Putamen (tissue), 1 donor: ENCODE results near the gene DNAJC25.
A peak's percentile ranks its signal among the peaks of the same experiment; 100 is the strongest.
"Not testable (repeated sequence)": the region's sequence is repeated elsewhere in the genome, so short reads cannot be mapped to it uniquely, and the experiment has no call there.

Experiments used
- DNase-seq: peaks from one replicate; pipeline ENCODE4 v3.0.0-alpha.2; 2016; ENCODE audit warnings: low spot score

The DNAJC25 gene

GRCh38 chr9:111663301-111663823 lies 32.2 kb downstream of the DNAJC25 start:
- no peak for DNase-seq

- DNase-seq, result no peak
These were observed 37.0 kb downstream of the DNAJC25 start for GRCh38 chr9:111668026-111668573.

DNA sequence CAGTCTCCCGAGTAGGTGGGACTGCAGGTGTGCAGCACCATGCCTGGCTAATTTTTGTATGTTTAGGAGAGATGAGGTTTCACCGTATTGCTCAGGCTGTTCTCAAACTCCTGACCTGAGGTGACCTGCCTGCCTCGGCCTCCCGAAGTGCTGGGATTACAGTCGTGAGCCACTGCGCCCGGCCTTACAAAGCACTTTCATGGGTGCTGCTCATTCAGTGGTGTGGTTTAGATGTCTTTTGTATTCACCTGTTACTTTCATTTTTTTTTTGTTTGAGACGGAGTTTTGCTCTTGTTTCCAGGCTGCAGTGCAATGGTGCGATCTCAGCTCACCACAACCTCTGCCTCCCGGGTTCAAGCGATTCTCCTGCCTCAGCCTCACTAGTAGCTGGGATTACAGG lies 37.5 kb downstream of the DNAJC25 start:
- DNase-seq, result not testable (repeated sequence)

GRCh38 chr9:111674319-111674718 lies 43.2 kb downstream of the DNAJC25 start:
- no peak for DNase-seq

- no peak for DNase-seq
These were observed 45.0 kb downstream of the DNAJC25 start for GRCh38 chr9:111676116-111676515.

GRCh38 chr9:111678293-111678692 lies 47.2 kb downstream of the DNAJC25 start:
- no peak for DNase-seq

GRCh38 chr9:111679199-111679598 lies 48.1 kb downstream of the DNAJC25 start:
- no peak for DNase-seq

- DNase-seq, result no peak
These were observed 52.3 kb downstream of the DNAJC25 start for GRCh38 chr9:111683392-111683791.

DNA sequence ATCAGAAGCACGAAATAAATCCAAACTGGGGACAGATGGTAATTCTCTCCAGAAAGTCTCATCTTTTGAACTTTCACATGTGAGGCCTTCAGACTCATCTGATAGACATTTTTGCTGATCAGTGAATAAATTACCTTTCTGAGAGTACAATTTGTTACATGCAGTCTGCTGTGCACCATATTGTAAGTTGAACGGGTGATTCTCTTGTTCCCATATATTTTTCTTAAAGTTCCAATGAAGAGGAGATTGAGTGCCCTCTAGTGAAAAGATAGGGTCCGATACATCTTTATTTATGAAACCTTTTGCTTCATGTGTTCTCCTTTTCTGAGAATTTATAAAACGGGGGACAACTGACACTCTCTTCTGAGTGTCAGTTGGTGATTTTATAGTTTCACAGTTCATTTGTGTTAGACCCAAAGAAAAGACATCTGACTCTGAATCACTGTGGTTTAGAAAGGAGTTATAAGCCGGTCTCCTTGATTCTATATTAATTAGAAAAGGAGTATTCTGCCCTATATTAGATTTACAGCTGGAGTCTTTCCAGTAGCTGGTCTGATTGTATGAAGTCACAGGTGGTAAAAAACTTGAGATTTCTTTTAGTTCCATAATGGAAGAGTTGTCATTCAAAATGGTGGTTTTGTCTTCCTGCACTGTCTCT lies 60.7 kb downstream of the DNAJC25 start:
- peak; percentile 8 for DNase-seq

GRCh38 chr9:111696796-111697195 lies 65.7 kb downstream of the DNAJC25 start:
- DNase-seq, result no peak

GRCh38 chr9:111700776-111701175 lies 69.6 kb downstream of the DNAJC25 start:
- DNase-seq, result no peak
